Stimulated activated CD4-positive, alpha-beta T cell treated with anti-CD3 and anti-CD28 coated beads, Interleukin-1b, Interleukin-23, amount 100 ng/mL, for 48 hours (primary cell): ENCODE data around the gene NVL.
A peak's percentile ranks its signal among the peaks of the same experiment; 100 is the strongest.
"Not testable (repeated sequence)": the region's sequence is repeated elsewhere in the genome, so short reads cannot be mapped to it uniquely, and the experiment has no call there.

ENCODE experiments used
- DNase-seq: peaks from one replicate; pipeline ENCODE4 v3.0.0-alpha.2; 2020

NVL gene

DNA sequence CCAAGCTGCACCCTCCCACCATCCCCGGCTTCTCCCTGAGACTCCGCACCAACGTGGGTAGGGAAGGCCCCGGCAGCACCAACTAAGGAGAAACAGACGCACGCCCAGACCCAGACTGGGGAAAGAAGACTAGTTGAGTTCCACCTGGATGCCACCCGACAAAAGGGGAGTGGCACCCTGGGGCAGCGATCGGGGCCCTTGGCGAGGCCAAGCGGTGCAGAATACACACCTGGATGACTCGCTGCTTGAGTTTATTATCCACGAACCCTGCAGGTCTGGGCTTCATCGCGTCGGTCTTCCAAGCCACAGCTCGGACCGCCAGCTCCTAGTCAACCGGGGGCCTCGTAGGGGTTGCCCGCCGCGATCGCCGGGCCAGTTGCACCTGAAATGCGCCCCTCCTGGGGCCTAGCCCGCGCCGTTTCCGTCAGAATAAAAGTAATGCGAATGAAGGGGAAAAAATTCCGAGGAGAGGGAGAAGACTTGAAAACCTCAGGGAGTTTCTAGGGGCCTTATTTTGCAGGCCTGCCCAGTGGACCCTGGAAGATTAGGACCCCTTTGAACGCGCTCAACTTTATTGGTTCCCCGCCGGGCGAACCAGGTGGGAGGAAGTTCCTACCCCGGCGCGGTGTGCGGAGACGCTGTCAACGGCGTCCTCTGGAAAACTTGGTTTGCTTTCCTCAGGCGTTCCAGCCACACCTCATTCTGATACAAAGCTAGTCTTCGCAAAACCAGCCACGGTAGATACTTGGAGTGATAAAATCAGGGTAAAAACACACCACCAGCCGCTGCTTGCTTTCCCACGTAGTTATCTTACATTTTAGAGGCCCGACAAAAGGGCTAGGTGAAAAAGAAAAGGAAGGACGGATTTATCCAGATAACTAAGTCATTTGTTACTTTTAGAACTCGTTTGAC, at the start of gene NVL:
NVL (minus strand) TSS at position 331 of the 912 bp plus-strand sequence; CDS start at position 286, 45 bp downstream.
- DNase-seq: peak; percentile 82

DNA sequence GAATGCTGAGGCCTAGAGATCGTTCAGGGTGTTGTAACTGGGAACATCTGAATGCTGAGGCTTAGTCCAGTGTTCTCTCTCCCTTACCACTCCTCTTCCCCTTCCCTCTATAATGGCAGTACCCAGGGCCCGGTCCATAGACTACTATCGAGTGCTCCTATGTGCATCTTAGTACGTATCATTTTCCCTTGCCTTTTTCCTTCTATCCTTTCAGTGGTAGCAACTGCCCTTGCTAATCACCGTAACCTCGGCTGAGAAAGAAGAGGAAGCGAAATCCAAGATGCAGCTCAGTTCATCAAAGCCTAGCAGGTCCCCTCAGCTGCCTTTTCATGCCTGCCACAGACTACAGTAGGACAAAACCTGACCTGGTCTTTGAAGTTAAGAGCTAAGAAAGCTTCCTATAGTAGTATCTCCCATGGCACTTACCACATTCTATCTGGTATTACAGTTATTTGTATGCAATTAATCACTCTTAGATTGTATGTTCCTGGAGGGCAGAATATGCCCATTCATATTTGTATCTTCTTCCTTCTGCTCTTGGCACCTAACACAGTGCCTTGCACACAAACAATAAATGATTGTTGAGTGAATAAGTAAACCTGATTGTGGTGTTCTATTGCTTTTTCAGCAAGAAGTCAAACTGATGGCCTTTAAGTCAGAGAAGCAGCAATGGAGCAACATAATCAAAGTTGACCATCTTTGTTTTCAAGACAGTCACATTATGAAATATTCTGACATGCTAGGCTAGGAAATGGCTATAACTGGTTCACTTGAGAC, 49.1 kb upstream of the NVL start:
- no peak for DNase-seq

DNA sequence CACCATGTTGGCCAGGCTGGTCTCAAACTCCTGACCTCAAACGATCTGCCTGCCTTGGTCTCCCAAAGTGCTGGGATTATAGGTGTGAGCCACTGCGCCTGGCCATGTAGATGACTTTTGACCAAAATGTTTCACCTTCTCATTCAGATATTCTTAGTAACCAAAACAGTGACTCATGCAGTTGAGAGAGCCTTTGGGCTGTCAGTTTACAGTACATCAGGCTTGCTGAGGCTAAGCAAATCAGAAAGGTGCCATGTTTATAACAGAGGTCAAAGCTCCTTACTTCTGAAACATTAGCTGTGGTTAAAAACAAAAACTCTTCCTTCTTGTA, 47.7 kb upstream of the NVL start:
- peak; percentile 42 for DNase-seq

DNA sequence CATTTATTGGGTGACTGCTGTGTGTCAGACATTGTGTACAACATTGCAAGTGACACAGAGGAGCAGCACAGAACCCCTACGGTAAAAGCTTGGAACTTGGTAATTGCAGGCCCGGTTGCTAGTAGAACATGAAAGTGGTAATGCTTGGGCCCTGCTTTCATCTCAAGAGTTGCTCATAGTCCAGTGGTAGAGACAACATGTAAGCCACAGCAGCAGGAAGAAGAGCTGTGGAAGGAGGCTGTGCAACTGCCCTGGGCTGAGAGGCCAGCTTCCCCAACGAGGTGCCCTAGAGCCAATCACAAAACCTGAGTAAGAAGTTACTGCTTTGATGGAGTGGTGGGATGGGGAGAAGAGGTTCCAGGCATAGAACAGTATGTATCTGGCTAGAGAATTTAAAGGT, 45.1 kb upstream of the NVL start:
- DNase-seq: no peak

DNA sequence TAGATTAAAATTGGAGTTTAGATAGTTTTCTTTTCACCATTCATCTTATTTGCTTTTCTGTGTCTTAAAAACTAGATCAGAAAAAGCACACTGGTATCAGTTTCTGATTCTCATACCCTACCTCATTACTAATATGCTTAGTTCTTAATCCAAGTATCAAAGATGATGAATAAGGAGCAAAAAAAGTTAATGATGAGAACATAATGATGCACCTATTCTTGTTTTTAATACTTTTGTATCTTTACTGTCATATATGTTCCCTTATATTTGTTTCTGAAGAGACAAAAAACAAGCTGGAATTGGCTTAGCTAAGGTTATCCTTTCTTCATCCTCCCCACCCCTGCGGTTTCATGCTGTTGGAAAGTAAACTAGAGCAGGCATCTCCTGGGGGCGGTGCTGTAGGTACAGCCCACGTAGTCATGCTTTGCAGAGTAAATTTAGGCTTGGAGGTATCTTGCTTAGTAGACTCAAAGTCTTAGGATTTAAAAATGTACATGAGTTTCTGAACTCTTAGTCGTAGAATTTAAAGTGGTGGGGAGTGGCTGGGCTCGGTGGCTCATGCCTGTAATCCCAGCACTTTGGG, 43.1 kb upstream of the NVL start:
- peak; percentile 41 for DNase-seq

DNA sequence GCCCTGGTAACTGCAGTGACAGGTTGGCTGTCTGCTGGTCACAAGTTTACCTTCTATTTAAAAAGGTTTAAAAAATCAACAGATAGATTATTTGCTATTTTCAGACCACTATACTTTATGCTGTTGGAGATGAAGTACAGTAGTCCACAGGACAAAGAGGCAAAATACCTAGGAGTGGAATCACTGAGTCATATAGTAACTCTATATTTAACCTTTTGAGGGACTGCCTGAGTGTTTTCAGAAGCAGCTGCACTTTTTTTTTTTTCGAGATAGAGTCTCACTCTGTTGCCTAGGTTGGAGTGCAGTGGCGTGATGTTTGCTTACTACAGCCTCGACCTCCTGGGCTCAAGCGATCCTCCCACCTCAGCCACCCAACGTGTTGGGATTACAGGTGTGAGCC, 38.4 kb upstream of the NVL start:
- DNase-seq: no peak

DNA sequence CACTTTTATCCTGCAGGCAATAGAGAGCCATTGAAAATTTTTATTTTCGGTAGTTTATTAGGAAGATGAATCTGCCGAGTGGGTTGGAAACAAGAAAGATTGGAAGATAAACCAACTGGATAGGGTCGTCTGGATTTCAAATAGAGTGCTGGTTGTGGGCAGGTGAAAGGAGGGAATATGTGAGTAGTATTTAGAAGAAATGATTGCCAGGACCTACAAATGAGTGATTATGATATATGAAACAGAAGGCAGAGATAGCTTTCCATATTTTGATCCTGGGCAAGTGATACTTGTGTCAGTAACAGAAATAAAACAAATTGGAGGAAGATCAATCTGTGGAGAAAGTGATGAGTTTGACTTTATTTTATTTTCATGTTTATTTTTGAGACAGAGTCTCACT, 29.2 kb upstream of the NVL start:
- no peak for DNase-seq

DNA sequence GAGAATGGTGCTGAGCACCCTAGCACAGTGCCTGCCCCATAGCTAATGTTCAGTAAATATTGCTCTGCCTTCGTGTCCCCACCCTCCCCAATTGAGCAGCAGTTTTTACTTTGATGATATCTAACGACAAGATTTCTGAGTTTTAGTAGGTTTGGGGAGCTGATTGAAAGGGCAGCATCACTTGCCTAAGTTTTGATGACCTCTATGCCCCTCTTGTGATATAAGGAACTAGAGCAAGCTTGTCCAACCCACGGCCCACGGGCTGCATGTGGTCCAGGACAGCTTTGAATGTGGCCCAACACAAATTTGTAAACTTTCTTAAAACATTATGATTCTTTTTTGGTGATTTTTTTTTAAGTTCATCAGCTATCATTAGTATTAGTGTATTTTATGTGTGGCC, 28.3 kb upstream of the NVL start:
- DNase-seq: no peak

DNA sequence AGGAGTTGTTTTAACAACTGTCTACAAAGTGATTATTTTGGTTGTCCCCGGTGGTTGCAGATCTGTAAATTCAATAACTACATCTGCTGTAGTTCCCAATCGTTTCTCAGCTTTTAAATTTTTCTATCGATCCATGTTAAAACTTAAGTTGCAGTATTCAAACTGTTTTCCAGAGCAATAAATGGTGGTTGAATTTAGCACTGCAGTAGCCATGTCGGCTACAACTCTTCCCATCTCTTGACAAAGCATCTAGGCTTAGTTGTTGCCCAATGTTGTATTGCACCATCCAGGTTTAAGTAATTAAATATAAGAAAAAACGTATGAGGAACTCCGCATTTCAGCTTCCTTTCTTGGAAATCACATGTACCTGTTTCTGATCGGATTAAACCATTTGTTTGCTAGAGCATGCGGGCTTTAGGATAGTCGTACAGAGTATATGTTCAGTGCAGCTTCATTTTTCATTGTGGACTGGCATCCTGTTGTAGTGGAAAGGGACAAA, 27.7 kb upstream of the NVL start:
- DNase-seq: no peak

DNA sequence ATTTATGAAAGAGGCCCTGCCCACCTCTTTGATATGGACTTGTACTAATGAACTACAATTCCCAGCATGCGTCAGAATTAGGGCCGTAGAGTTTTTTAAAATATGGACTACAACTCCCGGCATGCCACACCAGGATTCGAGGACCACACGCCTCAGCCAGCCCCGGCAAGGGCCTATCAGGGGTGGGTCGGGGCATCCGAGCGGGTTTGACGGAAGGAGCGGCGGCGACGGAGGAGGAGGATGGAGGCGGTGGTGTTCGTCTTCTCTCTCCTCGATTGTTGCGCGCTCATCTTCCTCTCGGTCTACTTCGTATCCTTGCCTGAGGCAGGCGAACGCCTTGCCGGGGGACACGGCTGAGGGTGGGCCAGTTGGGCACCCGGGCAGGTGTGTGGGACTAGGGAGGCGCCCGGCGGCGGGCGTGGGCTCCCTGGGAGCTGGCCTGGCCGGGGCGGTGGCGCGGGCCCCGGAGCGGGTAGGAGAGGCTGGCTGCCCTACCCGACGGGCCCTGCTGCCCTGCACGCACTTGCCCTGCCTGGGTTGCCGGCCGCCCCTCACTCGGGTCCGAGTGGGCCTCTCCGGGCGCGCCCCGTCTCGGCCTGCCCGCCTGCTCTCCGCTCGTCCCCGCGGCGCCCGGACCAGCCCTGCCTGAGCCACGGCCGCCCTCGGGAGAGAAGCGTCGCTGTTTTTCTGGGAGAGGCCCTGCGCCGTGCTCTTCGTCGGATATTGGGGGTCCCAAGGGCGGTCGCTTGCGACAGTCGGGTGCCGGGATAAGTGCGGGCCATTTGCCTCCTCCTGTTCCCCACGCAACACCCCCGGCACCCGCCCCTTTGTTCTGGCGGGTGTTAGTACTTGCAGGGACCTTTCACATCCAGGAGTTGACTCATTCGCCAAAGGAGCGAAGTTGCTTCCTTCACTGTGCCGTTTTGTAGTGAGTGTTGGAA, 27.0 kb upstream of the NVL start, which contains the start of gene CNIH4:
CNIH4 (plus strand) TSS at position 195 of the 941 bp plus-strand sequence; CDS start at position 241, 46 bp downstream.
- peak; percentile 93 for DNase-seq

DNA sequence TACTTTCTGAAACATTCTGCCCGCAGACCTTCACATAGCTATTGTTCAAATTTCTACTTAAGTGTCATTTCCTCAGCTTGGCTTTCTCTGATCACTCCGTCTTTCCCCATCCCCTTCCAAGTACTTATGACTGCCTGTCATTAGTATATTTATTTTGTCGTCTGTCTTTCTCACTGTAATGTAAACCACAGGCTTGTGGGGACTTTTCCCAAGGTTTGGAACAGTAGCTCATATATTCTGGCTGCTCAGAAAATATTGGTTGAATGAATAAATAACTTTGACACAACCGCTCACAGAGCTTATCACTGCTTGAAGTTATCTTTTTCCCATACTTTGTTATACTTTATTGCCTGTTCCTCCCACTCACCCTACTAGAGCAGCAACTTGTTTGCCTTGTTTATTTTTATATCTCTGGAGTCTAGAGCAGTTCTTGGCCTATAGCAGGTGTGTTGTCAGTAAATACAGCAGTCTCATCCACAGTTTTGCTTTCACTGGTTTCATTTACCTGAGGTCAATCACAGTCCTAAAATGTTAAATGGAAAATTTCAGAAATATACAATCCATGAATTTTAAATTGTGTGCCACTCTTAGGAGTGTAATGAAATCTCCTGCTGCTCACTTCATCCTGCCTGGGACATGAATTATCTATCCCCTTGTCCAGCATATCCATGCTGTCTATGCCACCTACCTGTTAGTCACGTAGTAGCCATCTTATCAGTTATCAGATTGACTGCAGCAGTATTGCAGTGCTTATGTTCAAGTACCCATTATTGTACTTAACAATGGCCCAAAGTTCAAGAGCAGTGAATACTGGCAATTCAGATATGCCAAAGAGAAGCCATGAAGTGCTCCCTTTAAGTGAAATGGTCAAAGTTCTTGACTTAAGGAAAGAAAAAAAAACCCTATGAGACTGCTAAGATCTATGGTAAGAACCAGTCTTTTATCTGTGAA, 24.3 kb upstream of the NVL start:
- no peak for DNase-seq

DNA sequence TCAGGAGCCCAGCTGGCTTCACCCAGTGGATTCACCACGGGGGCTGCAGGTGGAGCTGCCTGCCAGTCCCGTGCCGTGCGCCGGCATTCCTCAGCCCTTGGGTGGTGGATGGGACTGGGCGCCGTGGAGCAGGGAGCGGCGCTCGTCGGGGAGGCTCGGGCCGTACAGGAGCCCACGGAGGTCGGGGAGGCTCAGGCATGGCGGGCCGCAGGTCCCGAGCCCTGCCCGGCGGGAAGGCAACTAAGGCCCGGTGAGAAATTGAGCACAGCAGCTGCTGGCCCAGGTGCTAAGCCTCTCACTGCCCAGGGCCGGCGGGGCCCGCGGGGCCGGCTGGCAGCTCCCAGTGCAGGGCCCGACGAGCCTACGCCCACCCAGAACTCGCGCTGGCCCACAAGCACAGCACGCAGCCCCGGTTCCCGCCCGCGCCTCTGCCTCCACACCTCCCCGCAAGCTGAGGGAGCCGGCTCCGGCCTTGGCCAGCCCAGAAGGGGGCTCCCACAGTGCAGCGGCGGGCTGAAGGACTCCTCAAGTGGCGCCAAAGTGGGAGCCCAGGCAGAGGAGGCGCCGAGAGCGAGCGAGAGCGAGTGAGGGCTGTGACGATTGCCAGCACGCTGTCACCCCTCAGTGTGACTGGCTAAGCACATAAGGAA, 22.6 kb upstream of the NVL start:
- not testable (repeated sequence) for DNase-seq

DNA sequence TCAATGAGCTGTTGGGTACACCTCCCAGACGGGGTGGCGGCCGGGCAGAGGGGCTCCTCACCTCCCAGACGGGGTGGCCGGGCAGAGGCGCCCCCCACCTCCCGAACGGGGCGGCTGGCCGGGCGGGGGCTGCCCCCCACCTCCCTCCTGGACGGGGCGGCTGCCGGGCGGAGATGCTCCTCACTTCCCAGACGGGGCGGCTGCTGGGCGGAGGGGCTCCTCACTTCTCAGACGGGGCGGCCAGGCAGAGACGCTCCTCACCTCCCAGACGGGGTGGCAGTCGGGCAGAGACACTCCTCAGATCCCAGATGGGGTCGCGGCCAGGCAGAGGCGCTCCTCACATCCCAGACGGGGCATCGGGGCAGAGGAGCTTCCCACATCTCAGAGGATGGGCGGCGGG, 19.7 kb upstream of the NVL start:
- not testable (repeated sequence) for DNase-seq

DNA sequence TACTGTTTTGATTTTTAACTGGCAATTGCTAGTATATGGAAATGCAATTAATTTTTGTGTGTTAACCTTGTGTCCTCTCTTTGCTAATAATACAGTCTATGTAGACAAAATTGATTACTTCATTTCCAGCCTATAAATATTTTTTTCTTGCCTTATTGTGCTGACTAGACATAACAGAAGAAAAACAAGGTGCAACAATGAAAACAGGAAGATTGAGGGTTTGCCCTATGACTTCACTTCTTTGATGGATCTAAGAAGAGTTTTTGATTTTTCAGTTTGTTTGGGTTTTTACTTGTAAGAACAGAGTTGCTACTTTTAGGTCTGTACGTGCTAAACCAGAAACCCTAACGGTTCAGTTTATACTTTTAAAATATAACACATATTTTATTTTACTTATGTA, 18.2 kb upstream of the NVL start:
- DNase-seq: no peak

DNA sequence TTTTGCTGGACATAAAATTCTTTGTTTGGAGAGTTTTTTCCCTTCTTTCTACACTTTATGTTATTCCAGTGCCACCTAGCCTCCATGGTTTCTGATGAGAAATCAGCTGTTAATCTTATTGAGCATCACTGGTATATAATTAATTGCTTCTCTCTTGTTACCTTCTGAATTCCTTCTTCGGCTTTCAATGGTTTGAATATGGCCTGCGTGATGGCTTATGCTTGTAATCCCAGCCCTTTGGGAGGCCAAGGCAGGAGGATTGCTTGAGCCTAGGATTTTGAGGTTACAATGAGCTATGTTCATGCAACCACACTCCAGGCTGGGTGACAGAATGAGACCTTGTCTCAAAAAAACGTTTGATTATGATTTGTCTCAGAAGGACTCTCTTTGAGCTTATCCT, 13.7 kb upstream of the NVL start:
- DNase-seq: no peak

DNA sequence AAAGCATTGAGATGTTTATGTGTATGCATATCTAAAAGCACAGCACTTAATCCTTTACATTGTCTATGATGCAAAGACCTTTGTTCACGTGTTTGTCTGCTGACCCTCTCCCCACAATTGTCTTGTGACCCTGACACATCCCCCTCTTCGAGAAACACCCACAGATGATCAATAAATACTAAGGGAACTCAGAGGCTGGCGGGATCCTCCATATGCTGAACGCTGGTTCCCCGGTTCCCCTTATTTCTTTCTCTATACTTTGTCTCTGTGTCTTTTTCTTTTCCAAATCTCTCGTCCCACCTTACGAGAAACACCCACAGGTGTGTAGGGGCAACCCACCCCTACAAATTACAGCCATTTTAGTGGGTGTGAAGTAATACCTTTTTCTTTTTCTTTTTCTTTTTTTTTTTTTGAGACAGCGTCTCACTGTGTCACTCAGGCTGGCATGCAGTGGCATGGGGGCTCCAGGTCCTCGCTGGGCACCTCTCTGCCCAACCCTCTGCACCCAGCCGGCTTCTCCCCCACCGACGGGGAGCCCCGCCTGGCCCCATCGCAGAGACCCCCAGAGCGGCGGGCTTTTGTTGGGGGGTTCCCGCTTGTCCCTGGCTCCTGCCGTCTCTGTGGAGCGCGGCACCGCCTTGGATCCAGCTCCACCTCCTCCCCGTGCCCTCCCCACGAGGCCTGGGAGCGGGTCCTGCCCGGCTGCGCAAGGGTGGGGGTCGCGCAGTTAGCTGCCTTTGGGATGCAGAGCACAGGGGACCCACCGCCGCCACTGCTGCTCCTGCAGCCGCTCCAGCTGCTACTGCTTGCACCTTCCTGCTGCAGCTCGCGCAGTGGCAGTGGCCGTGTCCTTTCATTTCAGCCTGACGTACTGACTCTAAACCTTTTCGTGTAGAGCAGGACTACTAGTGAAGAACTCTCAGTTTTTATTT, 10.7 kb upstream of the NVL start:
- DNase-seq: peak; percentile 30

DNA sequence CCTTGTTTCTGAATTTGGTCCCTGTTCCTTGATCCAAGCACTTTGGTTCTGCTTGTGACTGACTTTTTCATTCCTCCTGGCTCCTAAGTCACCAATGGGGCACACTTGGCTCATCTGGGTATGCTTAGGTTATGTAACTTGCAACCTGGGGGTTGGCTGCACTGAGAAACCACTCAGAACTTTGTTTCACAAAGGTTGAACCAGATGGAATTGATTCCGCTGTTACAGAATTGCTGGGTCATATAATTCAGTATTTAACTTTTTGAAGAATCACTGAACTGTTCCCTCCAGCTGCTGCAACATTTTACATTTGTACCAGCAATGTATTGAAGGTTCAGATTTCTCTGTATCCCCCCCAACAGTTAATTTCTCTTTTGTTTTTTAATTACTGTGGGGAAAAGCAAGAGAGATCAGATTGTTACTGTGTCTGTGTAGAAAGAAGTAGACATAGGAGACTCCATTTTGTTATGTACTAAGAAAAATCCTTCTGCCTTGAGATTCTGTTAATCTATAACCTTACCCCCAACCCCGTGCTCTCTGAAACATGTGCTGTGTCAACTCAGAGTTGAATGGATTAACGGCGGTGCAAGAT, 9.6 kb upstream of the NVL start:
- DNase-seq: no peak

DNA sequence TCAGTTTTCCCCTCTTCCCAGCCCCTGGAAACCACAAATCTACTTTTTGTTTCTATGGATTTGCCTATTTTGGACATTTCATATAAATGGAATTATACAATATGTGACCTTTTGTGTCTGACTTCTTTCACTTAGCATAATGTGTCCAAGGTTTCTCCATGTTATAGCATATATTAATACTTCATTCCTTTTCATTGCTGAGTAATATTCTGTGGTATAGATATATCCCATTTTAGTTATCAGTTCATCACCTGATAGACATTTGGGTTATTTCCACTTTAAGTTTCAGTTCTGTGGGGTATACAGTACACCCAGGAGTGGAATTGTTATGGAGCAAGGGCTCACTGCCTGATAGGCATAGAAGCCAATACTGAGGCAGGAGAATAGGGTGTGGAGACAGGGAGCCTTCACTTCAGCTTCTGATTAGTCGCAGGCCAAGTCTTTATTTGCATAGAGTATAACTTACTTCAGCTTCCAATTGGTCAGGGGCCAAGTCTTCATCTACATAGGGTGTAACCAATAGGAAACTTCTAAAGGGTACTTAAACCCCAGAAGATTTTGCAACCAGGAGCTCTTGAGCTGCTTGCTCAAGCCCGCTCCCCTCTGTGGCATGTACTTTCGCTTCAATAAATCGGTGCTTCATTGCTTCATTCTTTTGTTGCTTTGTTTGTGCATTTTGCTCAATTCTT, 8.3 kb upstream of the NVL start:
- no peak for DNase-seq
